SK-N-MC (cell line): Measurements from ENCODE around the gene AFDN.

ENCODE experiments used
- EZH2 ChIP-seq: fragments of 200-600 bp; sonication (generic); IDR thresholded peaks from one replicate; pipeline ENCODE4 v1.6.1; 2017; ENCODE audit warnings: antibody characterized with exemption
- FOXP2 ChIP-seq: optimal IDR thresholded peaks from 2 replicates; pipeline ENCODE3; 2011; ENCODE audit warnings: mild to moderate bottlenecking, moderate library complexity; ENCODE audit not compliant: insufficient read depth; ENCODE audit errors: extremely low read length, control extremely low read depth
- POLR2AphosphoS5 ChIP-seq: IDR thresholded peaks from 2 replicates; pipeline ENCODE4 v1.6.1; 2012; ENCODE audit warnings: mild to moderate bottlenecking, low read depth, low read length, borderline replicate concordance

DNA sequence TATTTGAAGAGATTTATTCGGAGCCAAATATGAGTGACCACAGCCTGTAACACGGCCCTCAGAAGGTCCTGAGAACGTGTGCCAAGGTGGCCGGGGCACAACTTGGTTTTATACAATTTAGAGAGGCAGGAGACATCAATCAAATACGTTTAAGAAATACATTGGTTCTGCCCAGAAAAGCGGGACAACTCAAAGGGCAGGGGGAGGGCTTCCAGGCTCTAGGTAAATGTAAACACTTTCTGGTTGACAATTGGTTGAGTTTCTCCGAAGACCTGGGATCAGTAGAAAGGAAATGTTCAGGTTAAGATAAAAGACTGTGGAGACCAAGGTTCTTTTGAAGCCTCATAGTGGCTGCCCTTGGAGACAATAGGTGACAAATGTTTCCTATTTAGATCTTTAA, 151.9 kb downstream of the AFDN start:
- TF ChIP-seq POLR2AphosphoS5 = no peak
- TF ChIP-seq EZH2 = no peak
- TF ChIP-seq FOXP2 = no peak
